HG03432 (cell line): ENCODE measurements around the gene ATP8B2.
"Not testable (repeated sequence)": the region's sequence is repeated elsewhere in the genome, so short reads cannot be mapped to it uniquely, and the experiment has no call there.

Source experiments
- ATAC-seq: cut with Tn5 transposase; IDR thresholded peaks from one replicate; pipeline ENCODE4 v1.9.1; 2021; ENCODE audit warnings: mild to moderate bottlenecking, moderate library complexity; ENCODE audit not compliant: unreplicated experiment

ATP8B2 gene

GRCh38 chr1:154324669-154325582, at the start of gene ATP8B2:
TSS of gene ATP8B2 (plus strand) at chr1:154325525. CDS start at chr1:154328142, 2,617 bp downstream.
- ATAC-seq, result peak; percentile 54

DNA sequence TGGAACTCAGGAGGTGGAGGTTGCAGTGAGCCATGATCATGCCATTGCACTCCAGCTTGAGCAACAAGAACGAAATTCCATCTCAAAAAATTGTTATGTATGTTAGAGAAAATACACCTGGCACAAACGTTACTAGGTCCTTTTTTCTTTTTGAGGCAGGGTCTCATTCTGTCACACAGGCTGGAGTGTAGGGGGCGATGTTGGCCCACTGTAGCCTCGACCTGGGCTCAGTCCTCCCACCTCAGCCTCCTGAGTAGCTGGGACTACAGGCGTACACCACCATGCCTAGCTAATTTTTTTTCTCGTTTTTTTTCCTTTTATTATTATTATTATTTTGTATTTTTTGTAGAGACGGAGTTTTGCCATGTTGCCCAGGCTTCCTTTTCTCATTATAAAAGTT, 48.5 kb upstream of the ATP8B2 start:
- ATAC-seq, result no peak

DNA sequence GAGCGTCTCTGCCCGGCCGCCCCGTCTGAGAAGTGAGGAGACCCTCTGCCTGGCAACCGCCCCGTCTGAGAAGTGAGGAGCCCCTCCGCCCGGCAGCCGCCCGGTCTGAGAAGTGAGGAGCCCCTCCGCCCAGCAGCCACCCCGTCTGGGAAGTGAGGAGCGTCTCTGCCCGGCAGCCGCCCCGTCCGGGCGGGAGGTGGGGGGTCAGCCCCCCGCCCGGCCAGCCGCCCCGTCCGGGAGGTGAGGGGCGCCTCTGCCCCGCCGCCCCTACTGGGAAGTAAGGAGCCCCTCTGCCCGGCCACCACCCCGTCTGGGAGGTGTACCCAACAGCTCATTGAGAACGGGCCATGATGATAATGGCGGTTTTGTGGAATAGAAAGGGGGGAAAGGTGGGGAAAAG, 37.7 kb upstream of the ATP8B2 start:
- not testable (repeated sequence) for ATAC-seq

DNA sequence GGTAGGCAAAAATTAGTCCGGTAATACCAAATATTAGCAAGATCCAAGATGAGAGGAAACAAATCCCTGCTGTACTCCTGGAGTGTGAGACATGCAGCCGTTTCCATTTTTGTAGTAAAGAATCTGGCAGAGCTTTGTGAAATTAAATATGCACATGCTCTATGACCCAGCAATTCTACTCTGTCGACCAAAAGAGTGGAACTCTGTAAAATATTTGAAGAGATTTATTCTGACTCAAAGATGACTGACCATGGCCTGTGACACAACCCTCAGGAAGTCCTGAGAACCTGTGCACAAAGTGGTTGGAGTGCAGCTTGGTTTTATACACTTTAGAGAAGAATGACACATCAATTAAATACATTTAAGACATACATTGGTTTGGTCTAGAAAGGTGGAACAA, 36.7 kb upstream of the ATP8B2 start:
- no peak for ATAC-seq

DNA sequence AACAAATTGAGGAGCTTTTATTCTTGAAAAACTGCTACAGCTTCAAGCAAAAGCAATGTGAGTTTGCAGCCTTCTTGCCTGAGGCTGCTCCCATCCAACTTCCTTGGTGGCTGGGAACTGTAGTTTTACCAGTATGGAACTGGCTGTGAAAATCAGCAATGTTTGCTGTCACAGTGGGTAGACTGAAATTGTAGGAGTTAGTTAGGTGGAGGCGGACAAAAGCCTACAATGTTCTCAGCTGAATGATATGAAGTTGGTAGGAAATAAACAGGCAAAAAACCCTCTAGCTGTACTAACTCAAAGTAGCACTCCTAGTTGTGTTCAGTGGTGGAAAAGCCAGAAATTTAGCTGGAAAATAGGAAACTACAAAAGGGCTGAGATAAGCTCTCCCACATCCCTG, 34.4 kb upstream of the ATP8B2 start:
- no peak for ATAC-seq

DNA sequence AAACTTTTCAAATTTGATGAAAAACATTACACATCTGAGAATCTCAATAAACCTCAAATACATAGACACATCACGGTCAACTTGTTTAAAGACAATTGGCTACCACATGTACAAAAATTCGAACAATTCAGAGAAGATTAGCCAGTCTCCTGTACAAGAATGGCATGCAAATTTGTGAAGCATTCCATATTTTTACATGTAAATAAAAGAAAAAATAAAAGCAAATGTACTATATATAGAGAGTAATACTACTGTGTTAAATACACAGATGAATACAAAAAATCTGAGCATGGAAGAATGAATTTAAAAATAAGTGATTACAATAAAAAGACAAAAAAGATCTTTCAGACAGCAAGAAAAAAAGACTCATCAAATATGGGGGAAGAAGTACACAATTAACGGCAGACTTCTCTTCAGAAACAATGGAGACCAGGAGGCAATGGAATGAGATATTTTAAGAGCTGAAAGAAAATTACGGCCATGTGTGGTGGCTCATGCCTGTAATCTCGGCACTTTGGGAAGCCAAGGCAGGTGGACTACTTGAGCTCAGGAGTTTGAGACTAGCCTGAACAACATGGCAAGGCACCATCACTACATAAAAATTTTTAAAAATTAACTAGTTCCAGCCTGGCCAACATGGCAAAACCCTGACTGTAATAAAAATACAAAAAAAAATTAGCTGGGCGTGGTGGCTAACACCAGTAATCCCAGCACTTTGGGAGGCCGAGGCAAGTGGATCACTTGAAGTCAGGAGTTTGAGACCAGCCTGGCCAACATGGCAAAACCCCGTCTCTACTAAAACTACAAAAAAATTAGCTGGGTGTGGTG, 29.7 kb upstream of the ATP8B2 start:
- no peak for ATAC-seq

GRCh38 chr1:154301582-154301981, 23.7 kb upstream of the ATP8B2 start:
- no peak for ATAC-seq

- ATAC-seq, result peak; percentile 53
Measured at GRCh38 chr1:154304664-154305337, 20.5 kb upstream of the ATP8B2 start.

DNA sequence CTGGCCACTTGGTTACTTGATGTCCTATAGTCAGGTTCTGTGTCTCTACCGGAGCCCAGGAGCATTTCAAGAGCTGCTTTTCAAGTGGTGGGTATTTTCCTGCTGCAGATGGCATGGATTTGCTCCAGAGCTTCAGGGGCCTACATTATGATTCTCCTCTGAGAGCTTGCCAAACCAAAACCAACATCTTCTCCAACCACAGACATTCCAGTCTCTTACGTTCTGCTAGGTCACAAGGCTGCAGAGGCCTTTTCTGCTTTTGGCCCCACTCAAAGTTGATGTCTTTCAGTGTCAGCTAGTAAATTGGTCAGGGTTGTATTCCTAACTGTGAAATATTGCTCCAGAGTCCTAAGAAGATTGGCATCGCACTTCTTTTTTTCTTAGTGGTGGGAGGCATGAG, 19.2 kb upstream of the ATP8B2 start:
- no peak for ATAC-seq

DNA sequence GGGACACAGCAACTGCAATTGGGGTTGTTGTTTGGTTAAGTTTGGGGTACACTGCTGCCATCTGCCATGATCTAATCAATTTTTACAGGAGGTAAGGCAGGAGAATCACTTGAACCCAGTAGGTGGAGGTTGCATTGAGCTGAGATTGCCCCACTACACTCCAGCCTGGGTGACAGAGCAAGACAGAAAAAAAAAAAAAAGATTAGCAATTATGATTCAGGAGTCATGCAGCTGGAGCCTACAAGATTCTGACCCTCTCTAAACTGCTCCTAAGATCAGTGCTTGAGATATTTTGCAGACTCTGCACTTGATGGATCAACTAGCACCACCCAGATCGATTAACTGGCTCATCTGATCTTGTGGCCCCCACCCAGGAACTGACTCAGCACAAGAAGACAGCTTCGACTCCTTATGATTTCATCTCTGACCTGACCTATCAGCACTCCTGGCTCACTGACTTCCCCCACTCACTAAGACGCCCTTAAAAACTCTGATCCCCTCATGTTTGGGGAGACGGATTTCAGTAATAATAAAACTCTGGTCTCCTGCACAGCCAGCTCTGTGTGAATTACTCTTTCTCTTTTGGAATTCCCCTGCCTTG, 17.6 kb upstream of the ATP8B2 start:
- ATAC-seq, result not testable (repeated sequence)

- ATAC-seq, result not testable (repeated sequence)
Measured at GRCh38 chr1:154309136-154309535, 16.2 kb upstream of the ATP8B2 start.

DNA sequence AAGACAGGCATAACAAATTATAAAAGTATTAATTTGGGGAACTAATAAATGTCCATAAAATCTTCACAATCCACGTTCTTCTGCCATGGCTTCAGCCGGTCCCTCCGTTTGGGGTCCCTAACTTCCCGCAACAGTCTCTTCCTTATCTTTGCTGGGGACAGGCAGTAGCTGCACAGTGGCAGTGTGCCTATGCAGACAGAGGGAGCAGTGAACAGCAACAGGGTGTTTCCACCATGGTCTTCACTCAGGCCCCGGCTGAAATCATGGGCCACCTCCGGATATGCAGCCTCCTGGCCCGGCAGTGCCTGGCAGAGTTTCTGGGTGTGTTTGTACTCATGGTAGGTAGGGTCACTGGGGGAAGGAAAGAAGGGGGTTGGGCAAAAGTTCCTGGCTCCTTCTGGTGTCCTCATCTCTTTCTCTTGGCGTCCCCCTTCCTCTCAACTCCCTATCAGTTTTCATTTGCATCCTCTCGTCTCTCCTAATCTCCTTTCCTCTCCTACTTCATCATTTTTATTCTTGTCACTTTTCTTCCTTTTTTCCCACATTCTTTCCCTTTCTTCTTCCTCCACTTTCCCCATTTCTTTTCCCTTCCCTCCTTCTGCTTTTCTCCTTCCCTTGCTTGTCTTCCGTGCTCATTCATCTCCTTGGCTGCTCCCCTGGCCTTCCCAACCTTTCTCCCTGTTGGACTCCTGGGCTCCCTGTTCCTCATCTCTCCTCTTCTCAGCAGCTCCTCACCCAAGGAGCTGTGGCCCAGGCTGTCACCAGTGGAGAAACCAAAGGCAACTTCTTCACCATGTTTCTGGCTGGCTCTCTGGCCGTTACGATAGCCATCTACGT, 12.9 kb upstream of the ATP8B2 start:
- ATAC-seq, result not testable (repeated sequence)

GRCh38 chr1:154313066-154313356, 12.3 kb upstream of the ATP8B2 start:
- ATAC-seq, result no peak

DNA sequence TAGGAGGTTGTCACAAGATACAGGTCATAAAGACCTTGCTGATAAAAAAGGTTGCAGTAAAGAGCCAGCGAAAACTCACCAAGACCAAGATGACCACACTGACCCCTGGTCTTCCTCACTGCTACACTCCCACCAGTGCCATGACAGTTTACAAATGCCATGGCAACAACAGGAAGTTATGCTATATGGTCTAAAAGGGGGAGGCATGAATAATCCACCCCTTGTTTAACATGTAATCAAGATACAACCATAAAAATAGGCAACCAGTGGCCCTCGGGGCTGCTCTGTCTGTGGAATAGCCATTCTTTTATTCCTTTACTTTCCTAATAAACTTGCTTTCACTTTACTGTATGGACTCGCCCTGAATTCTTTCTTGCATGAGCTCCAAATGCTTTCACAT, 11.1 kb upstream of the ATP8B2 start:
- ATAC-seq, result not testable (repeated sequence)

- ATAC-seq, result no peak
Measured at GRCh38 chr1:154316704-154317103, 8.6 kb upstream of the ATP8B2 start.

GRCh38 chr1:154318386-154318785, 6.9 kb upstream of the ATP8B2 start:
- no peak for ATAC-seq

DNA sequence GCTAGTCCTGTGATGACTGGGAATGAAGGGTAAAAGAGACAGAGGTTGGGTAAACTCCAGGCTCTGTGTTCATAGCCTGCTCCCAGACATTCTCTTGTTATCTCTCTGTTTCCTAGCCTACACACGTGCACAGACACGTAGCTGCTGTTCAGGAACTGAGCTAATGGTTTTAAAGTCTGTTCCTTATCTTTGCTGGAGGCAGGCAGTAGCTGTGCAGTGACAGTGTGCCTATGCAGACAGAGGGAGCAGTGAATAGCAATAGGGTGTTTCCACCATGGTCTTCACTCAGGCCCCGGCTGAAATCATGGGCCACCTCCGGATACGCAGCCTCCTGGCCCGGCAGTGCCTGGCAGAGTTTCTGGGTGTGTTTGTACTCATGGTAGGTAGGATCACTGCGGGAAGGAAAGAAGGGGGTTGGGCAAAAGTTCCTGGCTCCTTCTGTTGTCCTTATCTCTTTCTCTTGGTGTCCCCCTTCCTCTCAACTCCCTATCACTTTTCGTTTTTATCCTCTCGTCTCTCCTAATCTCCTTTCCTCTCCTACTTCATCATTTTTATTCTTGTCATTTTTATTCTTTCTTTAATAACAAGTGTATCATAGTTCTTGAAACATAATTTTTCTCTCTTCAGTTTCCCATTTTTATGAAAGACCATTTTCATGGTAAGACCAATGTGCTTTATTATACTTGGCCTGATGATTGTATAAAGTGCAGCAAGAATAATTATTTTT, 4.3 kb upstream of the ATP8B2 start, which contains the start of gene AQP10:
Gene AQP10 (plus strand): TSS at position 212 of the 727 bp plus-strand sequence. CDS start 63 bp downstream, at position 275.
- ATAC-seq, result no peak

DNA sequence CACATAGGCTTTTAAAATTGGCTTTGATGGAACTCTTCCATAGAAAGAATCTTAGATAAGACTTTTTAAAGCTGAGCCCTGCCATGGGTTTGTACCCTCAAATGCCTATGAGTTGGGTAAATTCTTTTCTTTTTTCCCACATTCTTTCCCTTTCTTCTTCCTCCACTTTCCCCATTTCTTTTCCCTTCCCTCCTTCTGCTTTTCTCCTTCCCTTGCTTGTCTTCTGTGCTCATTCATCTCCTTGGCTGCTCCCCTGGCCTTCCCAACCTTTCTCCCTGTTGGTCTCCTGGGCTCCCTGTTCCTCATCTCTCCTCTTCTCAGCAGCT, 3.8 kb upstream of the ATP8B2 start:
- ATAC-seq, result not testable (repeated sequence)

GRCh38 chr1:154323493-154323892, 1.8 kb upstream of the ATP8B2 start:
- no peak for ATAC-seq
